HCT116 (cell line): Measurements from ENCODE around the gene PRPF19. TPM values are rescaled to one million over a fixed set of nuclear protein-coding genes. Genes with fewer than 3 reads are reported as not detected.

Experiments used
- ATAC-seq: fragments of 200-7000 bp; cut with Tn5 transposase; 2 replicates; pipeline ENCODE4 v1.9.1; 2020; ENCODE audit warnings: mild to moderate bottlenecking, moderate library complexity
- BruUV-seq: library from RNA; stranded (reverse); fragments of 400-500 nt; replicated peaks from 2 replicates; lab custom pipeline; 2021; lab: Mats Ljungman, UMichigan
- CTCF ChIA-PET: fragments of 300-600 bp; sonication (Branson Sonifier 250); formaldehyde crosslinking; loops from one replicate; lab custom pipeline; 2021; ENCODE audit warnings: antibody characterized with exemption; lab: Charles Lee
- POLR2A ChIA-PET: fragments of 300-600, 350-600 bp; sonication (Branson Sonifier 250); formaldehyde crosslinking; loops from one replicate; lab custom pipeline; 2021; ENCODE audit warnings: antibody characterized with exemption; lab: Charles Lee
- RAD21 ChIA-PET, 2 experiments: fragments of 300-600 bp; sonication (Branson Sonifier 250); formaldehyde crosslinking; loops; one replicate each; lab custom pipeline; 2023; ENCODE audit warnings: low total read pairs in 2 of 2; ENCODE audit not compliant: uncharacterized antibody in 2 of 2, unreplicated experiment in 2 of 2, low non-redundant PET in 1 of 2; lab: Charles Lee
- DNase-seq: peaks from one replicate; pipeline ENCODE4 v3.0.0-alpha.2; 2010; ENCODE audit warnings: low read depth, low spot score
- H2AFZ ChIP-seq: fragments of 200-600 bp; shearing (Covaris generic), sonication (generic); 2 replicates; pipeline ENCODE4 v1.6.1; 2017; ENCODE audit warnings: low read depth, mixed run types, mixed read lengths, antibody characterized with exemption, low read length; ENCODE audit not compliant: poor library complexity, severe bottlenecking
- H3K27ac ChIP-seq: 2 replicates; pipeline ENCODE4 v1.5.1; 2012; ENCODE audit warnings: low read depth, low read length
- H3K27me3 ChIP-seq: fragments of 200-600 bp; sonication (generic); 2 replicates; pipeline ENCODE4 v1.6.1; 2016; ENCODE audit warnings: mixed run types, low read length, mixed read lengths; ENCODE audit not compliant: insufficient read depth
- H3K36me3 ChIP-seq, 2 experiments: fragments of 200-500 bp in 1 of 2; fragments of 200-600 bp in 1 of 2; sonication (Bioruptor generic) in 1 of 2; sonication (generic) in 1 of 2; 2 replicates each; pipeline versions ENCODE4 v1.5.1 to v1.6.1; 2014 to 2016; ENCODE audit warnings: low read length in 2 of 2, inconsistent platforms in 1 of 2, mixed read lengths in 1 of 2, mixed run types in 1 of 2; ENCODE audit not compliant: insufficient read depth in 2 of 2, control insufficient read depth in 1 of 2
- H3K4me1 ChIP-seq, 2 experiments: fragments of 200-600 bp in 1 of 2; sonication (generic) in 1 of 2; 2 replicates each; pipeline versions ENCODE4 v1.5.1 to v1.6.1; 2012 to 2017; ENCODE audit warnings: low read length in 2 of 2, inconsistent platforms in 1 of 2, mild to moderate bottlenecking in 1 of 2, mixed read lengths in 1 of 2, mixed run types in 1 of 2, moderate library complexity in 1 of 2; ENCODE audit not compliant: insufficient read depth in 2 of 2, control insufficient read depth in 1 of 2
- H3K4me2 ChIP-seq: fragments of 200-600 bp; sonication (generic); 2 replicates; pipeline ENCODE4 v1.6.1; 2017; ENCODE audit warnings: mixed run types, low read length, mixed read lengths
- H3K4me3 ChIP-seq, 2 experiments: fragments of 200-600 bp in 1 of 2; sonication (generic) in 1 of 2; replicated peaks in 1 of 2; 2 replicates each; pipeline ENCODE4 v1.5.1; 2011 to 2016; ENCODE audit warnings: low read length in 2 of 2, control low read depth in 1 of 2, low read depth in 1 of 2, mild to moderate bottlenecking in 1 of 2, mixed read lengths in 1 of 2, mixed run types in 1 of 2
- H3K79me2 ChIP-seq: fragments of 200-600 bp; sonication (generic); 2 replicates; pipeline ENCODE4 v1.6.1; 2017; ENCODE audit warnings: mild to moderate bottlenecking, mixed run types, low read length, moderate library complexity, mixed read lengths; ENCODE audit not compliant: insufficient read depth
- H3K9ac ChIP-seq: fragments of 200-600 bp; sonication (generic); 2 replicates; pipeline ENCODE4 v1.6.1; 2016; ENCODE audit warnings: low read length, mixed read lengths
- H3K9me2 ChIP-seq: fragments of 200-600 bp; sonication (generic), shearing (Covaris generic); 2 replicates; pipeline ENCODE4 v1.6.1; 2017; ENCODE audit warnings: mixed run types, mild to moderate bottlenecking, moderate library complexity; ENCODE audit not compliant: insufficient read depth
- H3K9me3 ChIP-seq, 2 experiments: fragments of 200-500 bp in 1 of 2; fragments of 200-600 bp in 1 of 2; sonication (Bioruptor generic) in 1 of 2; sonication (generic) in 1 of 2; 2 replicates each; pipeline ENCODE4 v1.6.1; 2014 to 2017; ENCODE audit warnings: low read length in 2 of 2, mixed read lengths in 2 of 2, inconsistent platforms in 1 of 2, low read depth in 1 of 2, mild to moderate bottlenecking in 1 of 2, mixed run types in 1 of 2, moderate library complexity in 1 of 2; ENCODE audit not compliant: control insufficient read depth in 1 of 2, insufficient read depth in 1 of 2
- H4K20me1 ChIP-seq: fragments of 200-600 bp; sonication (generic), shearing (Covaris generic); 2 replicates; pipeline ENCODE4 v1.6.1; 2017; ENCODE audit warnings: mixed run types, mild to moderate bottlenecking, moderate library complexity; ENCODE audit not compliant: insufficient read depth
- ELF1 ChIP-seq: IDR thresholded peaks from 2 replicates; pipeline ENCODE4 v1.6.1; 2012; ENCODE audit warnings: low read depth, borderline replicate concordance
- EZH2 ChIP-seq: fragments of 200-600 bp; sonication (generic); IDR thresholded peaks from 2 replicates; pipeline ENCODE4 v1.6.1; 2017; ENCODE audit warnings: antibody characterized with exemption, mixed run types
- JUND ChIP-seq: IDR thresholded peaks from 2 replicates; pipeline ENCODE4 v1.6.1; 2012
- POLR2A ChIP-seq: IDR thresholded peaks from 2 replicates; pipeline ENCODE4 v1.7.0; 2011; ENCODE audit warnings: borderline replicate concordance; ENCODE audit not compliant: insufficient read depth, insufficient read length; ENCODE audit errors: extremely low read depth
- RAD21 ChIP-seq: IDR thresholded peaks from 2 replicates; pipeline ENCODE4 v1.6.1; 2012; ENCODE audit warnings: low read depth, mild to moderate bottlenecking
- REST ChIP-seq: IDR thresholded peaks from 2 replicates; pipeline ENCODE4 v1.6.1; 2012; ENCODE audit warnings: low read depth
- SIN3A ChIP-seq: IDR thresholded peaks from 2 replicates; pipeline ENCODE4 v1.6.1; 2012; ENCODE audit warnings: low read depth
- SP1 ChIP-seq: IDR thresholded peaks from 2 replicates; pipeline ENCODE4 v1.6.1; 2012; ENCODE audit warnings: low read depth
- SRF ChIP-seq: IDR thresholded peaks from 2 replicates; pipeline ENCODE4 v1.6.1; 2012; ENCODE audit warnings: low read depth
- ZFX ChIP-seq: fragments of 450-650 bp; IDR thresholded peaks from 2 replicates; pipeline ENCODE4 v1.6.1; 2017
- ZNF274 ChIP-seq: fragments of 200-500 bp; sonication (Bioruptor generic); IDR thresholded peaks from 2 replicates; pipeline ENCODE4 v1.6.1; 2014; ENCODE audit warnings: mild to moderate bottlenecking, low read depth, low read length, inconsistent platforms
- intact Hi-C: fragments of 100-400 bp; cut with micrococcal nuclease; formaldehyde crosslinking; loops from 2 replicates; pipeline ENCODE4 v1.10.0; 2022
- total RNA-seq: library from RNA; stranded (reverse); gene quantifications from one replicate; pipeline ENCODE4 v1.2.1, GENCODE V29; 2021; ENCODE audit not compliant: unreplicated experiment
- TF ChIP-seq, protein P1 (sequence below): IDR thresholded peaks from 2 replicates; pipeline ENCODE4 v1.6.1; 2012
- TF ChIP-seq, protein P2 (sequence below): IDR thresholded peaks from 2 replicates; pipeline ENCODE4 v1.6.1; 2012

The PRPF19 gene
- total RNA-seq, 1 experiment from 2014 or later = 156 TPM

DNA sequence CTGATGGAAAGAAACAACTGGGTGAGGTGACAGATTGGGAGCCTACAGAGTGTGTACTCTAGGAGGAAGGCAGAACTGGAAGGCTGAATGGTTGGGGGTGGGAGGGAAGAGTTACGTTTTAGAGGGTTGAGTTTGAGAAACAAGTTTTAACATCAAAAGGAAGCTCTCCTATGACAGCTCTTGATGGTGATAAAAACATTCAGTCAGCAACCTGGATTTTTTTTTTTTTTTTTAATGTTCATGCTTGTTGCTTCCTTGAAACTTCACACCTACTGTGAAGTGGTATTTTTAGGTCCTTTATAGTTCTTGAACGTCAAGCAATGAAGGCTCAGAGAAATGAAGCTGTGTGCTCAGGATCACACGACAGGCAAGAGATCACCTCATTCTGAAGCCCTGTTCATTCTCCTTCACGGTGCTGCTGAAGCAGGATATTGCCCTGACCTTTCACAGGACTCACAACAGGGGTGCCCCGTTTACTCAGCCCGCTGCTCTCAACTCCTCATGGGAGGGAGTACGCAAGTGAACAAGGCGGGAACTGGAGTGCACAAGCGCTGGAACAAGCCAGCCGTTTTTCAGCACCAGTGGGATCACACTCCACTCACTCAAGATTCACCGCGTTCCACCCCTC, 6.0 kb upstream of the PRPF19 start:
- no peak for TF ChIP-seq ELF1
- TF ChIP-seq SP1 = no peak
- TF ChIP-seq, protein P1, sequence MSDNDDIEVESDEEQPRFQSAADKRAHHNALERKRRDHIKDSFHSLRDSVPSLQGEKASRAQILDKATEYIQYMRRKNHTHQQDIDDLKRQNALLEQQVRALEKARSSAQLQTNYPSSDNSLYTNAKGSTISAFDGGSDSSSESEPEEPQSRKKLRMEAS = no peak
- TF ChIP-seq POLR2A = no peak
- no peak for TF ChIP-seq EZH2
- TF ChIP-seq, protein P2, sequence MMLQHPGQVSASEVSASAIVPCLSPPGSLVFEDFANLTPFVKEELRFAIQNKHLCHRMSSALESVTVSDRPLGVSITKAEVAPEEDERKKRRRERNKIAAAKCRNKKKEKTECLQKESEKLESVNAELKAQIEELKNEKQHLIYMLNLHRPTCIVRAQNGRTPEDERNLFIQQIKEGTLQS = no peak
- no peak for TF ChIP-seq SRF
- no peak for TF ChIP-seq RAD21
- no peak for TF ChIP-seq SIN3A
- TF ChIP-seq ZFX = no peak
- TF ChIP-seq ZNF274 = no peak
- no peak for TF ChIP-seq REST
- TF ChIP-seq JUND = no peak
- Histone ChIP-seq H4K20me1 (no peaks in the 10 kb centered on the region), H3K4me1 (peaks cover 18 to 43% of the 10 kb centered on the region in 2 experiments), H3K4me2 (no peak overlapping the region), H3K9me2 (no peaks in the 10 kb centered on the region), H3K27me3 (no peaks in the 10 kb centered on the region), H2AFZ (no peak overlapping the region), H3K9ac (no peak overlapping the region), H3K36me3 (peaks cover 0 to 3% of the 10 kb centered on the region in 2 experiments; a peak in 1 of 4 replicates), H3K9me3 (no peaks in the 10 kb centered on the region), H3K4me3 (no peak overlapping the region), H3K79me2 (peaks cover 31% of the 10 kb centered on the region), H3K27ac (no peak overlapping the region)
- BruUV-seq = no TSS peak
- CTCF ChIA-PET = interaction anchor here (1.6 kb wide), 1 partner anchor 13 kb away, joined by 3 read pairs; no protein-coding TSS in a partner anchor
- no peak for DNase-seq
- RAD21 ChIA-PET = no interaction called here
- no peak for ATAC-seq
- intact Hi-C loops = loop anchor here (10.0 kb wide), 1 partner anchor 272 kb away; no protein-coding TSS in a partner anchor
- POLR2A ChIA-PET = no interaction called here
